ENCODE data around the gene BCL7A.

Gene BCL7A

GRCh38 chr12:122086641-122087285, 65.1 kb downstream of the BCL7A start:
- Histone ChIP-seq H3K4me1 (peaks cover 18% of the 10 kb centered on the region), H3K4me3 (ENCODE audit: low read depth, low read length) (no peak overlapping the region), H3K27me3 (no peaks in the 10 kb centered on the region), H3K9me3 (no peaks in the 10 kb centered on the region), H3K36me3 (peaks cover 33% of the 10 kb centered on the region)
- peak; percentile 54 for DNase-seq
- no peak for TF ChIP-seq CTCF (IDR thresholded peaks at IDR 0.05; ENCODE audit: low read depth, low read length)

GRCh38 chr12:122087431-122088178, 65.9 kb downstream of the BCL7A start:
- Histone ChIP-seq H3K36me3 (peaks cover 35% of the 10 kb centered on the region), H3K9me3 (no peaks in the 10 kb centered on the region), H3K4me1 (peaks cover 18% of the 10 kb centered on the region), H3K4me3 (ENCODE audit: low read depth, low read length) (no peak overlapping the region), H3K27me3 (no peaks in the 10 kb centered on the region)
- TF ChIP-seq CTCF (IDR thresholded peaks at IDR 0.05; ENCODE audit: low read depth, low read length) = no peak
- no peak for DNase-seq

- DNase-seq = no peak
- no peak overlapping the region for H3K4me3 ChIP-seq (ENCODE audit: low read depth, low read length)
- no peaks in the 10 kb centered on the region; the same call in 1 of the 2 replicates for H3K9me3 ChIP-seq
- no peak for TF ChIP-seq CTCF (IDR thresholded peaks at IDR 0.05; ENCODE audit: low read depth, low read length)
- peaks cover 35% of the 10 kb centered on the region for H3K36me3 ChIP-seq
- H3K27me3 ChIP-seq = no peaks in the 10 kb centered on the region
- peaks cover 18% of the 10 kb centered on the region for H3K4me1 ChIP-seq
These were observed 66.6 kb downstream of the BCL7A start for GRCh38 chr12:122088179-122088810.

- no peak for TF ChIP-seq CTCF (IDR thresholded peaks at IDR 0.05; ENCODE audit: low read depth, low read length)
- H3K9me3 ChIP-seq = no peaks in the 10 kb centered on the region; the same call in 1 of the 2 replicates
- DNase-seq = no peak
- H3K4me1 ChIP-seq = peaks cover 18% of the 10 kb centered on the region
- H3K27me3 ChIP-seq = no peaks in the 10 kb centered on the region
- peaks cover 28% of the 10 kb centered on the region for H3K36me3 ChIP-seq
- no peak overlapping the region for H3K4me3 ChIP-seq (ENCODE audit: low read depth, low read length)
These were observed 67.4 kb downstream of the BCL7A start for GRCh38 chr12:122089077-122089476.

GRCh38 chr12:122090759-122091515, 69.3 kb downstream of the BCL7A start:
- H3K27me3 ChIP-seq = no peaks in the 10 kb centered on the region
- TF ChIP-seq CTCF (IDR thresholded peaks at IDR 0.05; ENCODE audit: low read depth, low read length) = no peak
- peaks cover 18% of the 10 kb centered on the region for H3K4me1 ChIP-seq
- DNase-seq = no peak
- H3K36me3 ChIP-seq = peaks cover 15% of the 10 kb centered on the region
- peaks cover 2% of the 10 kb centered on the region; the same call in 1 of the 2 replicates for H3K9me3 ChIP-seq
- no peak overlapping the region for H3K4me3 ChIP-seq (ENCODE audit: low read depth, low read length)

Data from BE2C (cell line).